Measurements from ENCODE around the gene COBL.

COBL gene

DNA sequence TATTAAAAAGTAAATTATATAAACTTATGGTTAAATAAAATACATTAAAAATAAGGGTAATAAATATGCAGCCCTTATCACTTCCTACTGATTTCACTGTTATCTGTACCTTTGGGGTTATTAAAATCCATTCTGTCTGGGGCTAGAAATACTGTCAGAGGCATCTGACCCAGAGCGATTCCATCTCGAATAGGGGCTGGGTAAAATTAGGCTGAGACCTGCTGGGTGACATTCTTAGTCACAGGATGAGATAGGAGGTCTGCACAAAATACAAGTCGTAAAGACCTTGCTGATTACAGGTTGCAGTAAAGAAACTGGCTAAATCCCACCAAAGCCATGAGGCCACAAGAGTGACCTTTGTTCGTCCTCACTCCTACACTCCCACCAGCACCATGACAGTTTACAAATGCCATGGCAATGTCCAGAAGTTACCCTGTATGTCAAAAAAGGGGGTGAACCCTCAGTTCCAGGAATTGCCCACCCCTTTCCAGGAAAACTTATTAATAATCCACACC lies 77.6 kb downstream of the COBL start:
- H3K27me3 ChIP-seq (ENCODE audit: control insufficient read depth, low read length) = no peaks in the 10 kb centered on the region
- no peaks in the 10 kb centered on the region for H3F3A ChIP-seq (ENCODE audit: control insufficient read depth, insufficient read depth)
- TF ChIP-seq, protein P1, sequence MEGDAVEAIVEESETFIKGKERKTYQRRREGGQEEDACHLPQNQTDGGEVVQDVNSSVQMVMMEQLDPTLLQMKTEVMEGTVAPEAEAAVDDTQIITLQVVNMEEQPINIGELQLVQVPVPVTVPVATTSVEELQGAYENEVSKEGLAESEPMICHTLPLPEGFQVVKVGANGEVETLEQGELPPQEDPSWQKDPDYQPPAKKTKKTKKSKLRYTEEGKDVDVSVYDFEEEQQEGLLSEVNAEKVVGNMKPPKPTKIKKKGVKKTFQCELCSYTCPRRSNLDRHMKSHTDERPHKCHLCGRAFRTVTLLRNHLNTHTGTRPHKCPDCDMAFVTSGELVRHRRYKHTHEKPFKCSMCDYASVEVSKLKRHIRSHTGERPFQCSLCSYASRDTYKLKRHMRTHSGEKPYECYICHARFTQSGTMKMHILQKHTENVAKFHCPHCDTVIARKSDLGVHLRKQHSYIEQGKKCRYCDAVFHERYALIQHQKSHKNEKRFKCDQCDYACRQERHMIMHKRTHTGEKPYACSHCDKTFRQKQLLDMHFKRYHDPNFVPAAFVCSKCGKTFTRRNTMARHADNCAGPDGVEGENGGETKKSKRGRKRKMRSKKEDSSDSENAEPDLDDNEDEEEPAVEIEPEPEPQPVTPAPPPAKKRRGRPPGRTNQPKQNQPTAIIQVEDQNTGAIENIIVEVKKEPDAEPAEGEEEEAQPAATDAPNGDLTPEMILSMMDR (IDR thresholded peaks at IDR 0.05; ENCODE audit: low read depth, low read length, poor library complexity, severe bottlenecking) = no peak
- TF ChIP-seq EZH2phosphoT487 (IDR thresholded peaks at IDR 0.05; ENCODE audit: borderline replicate concordance, low read length) = no peak
- H3K9me3 ChIP-seq (ENCODE audit: control insufficient read depth, insufficient read depth, low read length) = no peaks in the 10 kb centered on the region; the same call in 1 of the 2 replicates
- H3K36me3 ChIP-seq (ENCODE audit: control insufficient read depth, low read length) = no peaks in the 10 kb centered on the region
- no peaks in the 10 kb centered on the region for H3K79me2 ChIP-seq (ENCODE audit: control insufficient read depth, low read length)
- H4K20me1 ChIP-seq (ENCODE audit: control insufficient read depth, insufficient read depth, low read depth, low read length) = no peaks in the 10 kb centered on the region
- no peaks in the 10 kb centered on the region for H3K4me1 ChIP-seq (ENCODE audit: control insufficient read depth, low read length)
- no peak overlapping the region for H3K27ac ChIP-seq (ENCODE audit: low read depth, low read length)
- H3K9me2 ChIP-seq (replicated peaks; ENCODE audit: control insufficient read depth, low read length) = no peaks in the 10 kb centered on the region
- no peak overlapping the region for H3K4me2 ChIP-seq (ENCODE audit: low read length)
- H3K4me3 ChIP-seq (ENCODE audit: low read length) = no peak overlapping the region

- no peak overlapping the region for H3K4me2 ChIP-seq (ENCODE audit: low read length)
- H3K9me2 ChIP-seq (replicated peaks; ENCODE audit: control insufficient read depth, low read length) = no peaks in the 10 kb centered on the region
- no peaks in the 10 kb centered on the region; the same call in 1 of the 2 replicates for H3K9me3 ChIP-seq (ENCODE audit: control insufficient read depth, insufficient read depth, low read length)
- no peaks in the 10 kb centered on the region for H3K27me3 ChIP-seq (ENCODE audit: control insufficient read depth, low read length)
- no peaks in the 10 kb centered on the region for H3K79me2 ChIP-seq (ENCODE audit: control insufficient read depth, low read length)
- no peaks in the 10 kb centered on the region for H4K20me1 ChIP-seq (ENCODE audit: control insufficient read depth, insufficient read depth, low read depth, low read length)
- no peaks in the 10 kb centered on the region for H3F3A ChIP-seq (ENCODE audit: control insufficient read depth, insufficient read depth)
- no peak overlapping the region for H3K4me3 ChIP-seq (ENCODE audit: low read length)
- H3K36me3 ChIP-seq (ENCODE audit: control insufficient read depth, low read length) = no peaks in the 10 kb centered on the region
- TF ChIP-seq, protein P1 (IDR thresholded peaks at IDR 0.05; ENCODE audit: low read depth, low read length, poor library complexity, severe bottlenecking) = no peak
- TF ChIP-seq EZH2phosphoT487 (IDR thresholded peaks at IDR 0.05; ENCODE audit: borderline replicate concordance, low read length) = no peak
- no peaks in the 10 kb centered on the region for H3K4me1 ChIP-seq (ENCODE audit: control insufficient read depth, low read length)
- H3K27ac ChIP-seq (ENCODE audit: low read depth, low read length) = no peak overlapping the region
These were observed 79.0 kb downstream of the COBL start for GRCh38 chr7:51237446-51238133.

GRCh38 chr7:51236470-51237132 lies 80.0 kb downstream of the COBL start:
- H3K9me2 ChIP-seq (replicated peaks; ENCODE audit: control insufficient read depth, low read length) = no peaks in the 10 kb centered on the region
- no peaks in the 10 kb centered on the region for H3K27me3 ChIP-seq (ENCODE audit: control insufficient read depth, low read length)
- no peaks in the 10 kb centered on the region for H3F3A ChIP-seq (ENCODE audit: control insufficient read depth, insufficient read depth)
- no peaks in the 10 kb centered on the region for H3K4me1 ChIP-seq (ENCODE audit: control insufficient read depth, low read length)
- H3K36me3 ChIP-seq (ENCODE audit: control insufficient read depth, low read length) = no peaks in the 10 kb centered on the region
- H3K9me3 ChIP-seq (ENCODE audit: control insufficient read depth, insufficient read depth, low read length) = no peaks in the 10 kb centered on the region; the same call in 1 of the 2 replicates
- no peak overlapping the region for H3K27ac ChIP-seq (ENCODE audit: low read depth, low read length)
- TF ChIP-seq, protein P1 (IDR thresholded peaks at IDR 0.05; ENCODE audit: low read depth, low read length, poor library complexity, severe bottlenecking) = no peak
- no peak for TF ChIP-seq EZH2phosphoT487 (IDR thresholded peaks at IDR 0.05; ENCODE audit: borderline replicate concordance, low read length)
- H4K20me1 ChIP-seq (ENCODE audit: control insufficient read depth, insufficient read depth, low read depth, low read length) = no peaks in the 10 kb centered on the region
- no peak overlapping the region for H3K4me2 ChIP-seq (ENCODE audit: low read length)
- H3K4me3 ChIP-seq (ENCODE audit: low read length) = no peak overlapping the region
- no peaks in the 10 kb centered on the region for H3K79me2 ChIP-seq (ENCODE audit: control insufficient read depth, low read length)
